Right renal pelvis (tissue), 4 donors: ENCODE data around the gene UGT1A3. TPM values are rescaled to one million over a fixed set of nuclear protein-coding genes. Genes with fewer than 3 reads are reported as not detected.
"Not testable (repeated sequence)": the region's sequence is repeated elsewhere in the genome, so short reads cannot be mapped to it uniquely, and the experiment has no call there.

Experiments
- DNase-seq, 4 donors: peaks; one replicate each; pipeline ENCODE4 v3.0.0-alpha.2; 2013; ENCODE audit warnings: low read depth in 4 of 4, low spot score in 3 of 4, missing footprints in 1 of 4
- polyA plus RNA-seq, 4 donors: library from polyadenylated mRNA; unstranded; fragments of 120-200 nt; gene quantifications; one replicate each; pipeline ENCODE4 v1.2.1, GENCODE V29; 2013; ENCODE audit not compliant: insufficient read length in 4 of 4

The UGT1A3 gene
- polyA plus RNA-seq: under 1 TPM in 1 of 4 donors, not detected in 3; 0.06 TPM

- DNase-seq: no peak
These were observed at the start of gene UGT1A3 for GRCh38 chr2:233728723-233729301. TSS of gene UGT1A3 (plus strand) at chr2:233729042. CDS start at chr2:233729127, 85 bp downstream.

- no peak for DNase-seq
These were observed 49.6 kb upstream of the UGT1A3 start for GRCh38 chr2:233679196-233679595.

- no peak for DNase-seq
These were observed 48.3 kb upstream of the UGT1A3 start for GRCh38 chr2:233680361-233681045.

DNA sequence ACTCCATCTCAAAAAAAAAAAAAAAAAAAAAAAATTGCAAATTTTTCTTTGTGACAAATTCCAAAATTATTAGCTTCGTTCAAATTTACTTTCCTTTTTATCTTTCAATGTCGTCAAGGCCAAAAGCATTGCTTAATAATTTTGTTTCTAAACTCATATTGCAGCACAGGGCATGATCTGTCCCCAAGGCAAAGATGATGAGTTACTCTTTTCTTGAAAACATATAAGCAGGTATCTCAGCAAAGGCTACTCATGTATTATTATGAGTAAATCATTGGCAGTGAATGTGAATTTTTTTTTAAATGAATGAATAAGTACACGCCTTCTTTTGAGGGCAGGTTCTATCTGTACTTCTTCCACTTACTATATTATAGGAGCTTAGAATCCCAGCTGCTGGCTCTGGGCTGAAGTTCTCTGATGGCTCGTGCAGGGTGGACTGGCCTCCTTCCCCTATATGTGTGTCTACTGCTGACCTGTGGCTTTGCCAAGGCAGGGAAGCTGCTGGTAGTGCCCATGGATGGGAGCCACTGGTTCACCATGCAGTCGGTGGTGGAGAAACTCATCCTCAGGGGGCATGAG lies 47.2 kb upstream of the UGT1A3 start, which contains the start of gene UGT1A7:
UGT1A7 (plus strand) TSS at position 381 of the 579 bp plus-strand sequence; CDS start at position 418, 37 bp downstream.
- DNase-seq: no peak

GRCh38 chr2:233684640-233685039 lies 44.2 kb upstream of the UGT1A3 start:
- no peak for DNase-seq

DNA sequence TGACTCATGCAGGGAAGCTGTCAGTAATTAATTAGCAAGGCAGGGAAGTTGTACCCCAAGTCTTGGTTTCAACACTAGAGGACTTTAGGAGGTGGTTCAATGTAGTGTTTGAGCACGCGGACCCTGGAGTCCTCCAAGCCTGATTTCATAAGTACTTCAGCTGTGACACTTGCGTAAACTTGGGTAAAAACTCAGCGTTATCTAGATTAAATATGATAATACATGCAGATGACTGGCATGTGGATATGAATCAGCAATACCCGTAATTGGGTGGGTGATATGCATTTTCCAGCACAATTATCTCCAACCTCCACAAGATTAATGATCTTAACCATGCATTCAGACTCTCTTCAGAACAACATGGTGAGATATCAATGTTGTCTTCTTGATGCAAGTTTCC lies 41.9 kb upstream of the UGT1A3 start:
- DNase-seq: no peak

DNA sequence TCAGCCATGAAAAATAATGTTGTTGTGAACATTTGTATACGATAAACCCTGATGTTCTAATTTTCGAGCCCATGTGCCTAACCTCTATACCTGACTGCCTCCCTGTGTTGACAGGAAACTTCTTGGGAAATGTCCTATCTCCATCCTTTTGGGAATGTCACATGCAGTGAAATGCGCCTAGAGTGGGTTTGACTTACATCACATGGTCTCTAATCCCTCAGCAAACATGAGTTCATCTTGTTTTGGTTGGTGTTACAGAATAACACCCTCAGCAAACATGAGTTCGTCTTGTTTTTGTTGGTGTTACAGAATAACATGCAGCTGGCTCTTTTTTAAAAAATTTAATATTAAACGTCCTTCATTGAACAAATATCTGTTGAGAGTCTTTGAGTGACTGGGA lies 40.5 kb upstream of the UGT1A3 start:
- DNase-seq: no peak

DNA sequence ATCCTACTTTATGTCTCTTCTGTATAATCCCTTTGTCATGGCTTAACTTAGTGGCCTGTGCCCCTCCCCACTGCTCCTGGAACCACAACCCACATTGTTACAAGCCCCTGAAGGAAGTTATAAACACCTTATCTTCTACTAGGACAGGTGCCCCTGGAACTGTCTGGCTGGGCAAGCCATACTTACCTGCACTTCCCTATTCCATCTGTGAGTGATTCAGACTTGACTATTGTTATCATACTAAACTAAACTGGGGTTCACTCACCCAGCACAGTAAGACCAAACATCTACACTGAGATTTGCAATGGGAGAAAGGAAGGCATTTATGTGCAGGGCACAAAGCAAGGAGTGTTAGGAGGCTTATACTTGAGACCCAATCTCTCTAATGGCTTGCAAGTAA lies 39.8 kb upstream of the UGT1A3 start:
- DNase-seq: no peak

- no peak for DNase-seq
These were observed 39.3 kb upstream of the UGT1A3 start for GRCh38 chr2:233689501-233689900.

GRCh38 chr2:233690444-233690843 lies 38.4 kb upstream of the UGT1A3 start:
- no peak for DNase-seq

DNA sequence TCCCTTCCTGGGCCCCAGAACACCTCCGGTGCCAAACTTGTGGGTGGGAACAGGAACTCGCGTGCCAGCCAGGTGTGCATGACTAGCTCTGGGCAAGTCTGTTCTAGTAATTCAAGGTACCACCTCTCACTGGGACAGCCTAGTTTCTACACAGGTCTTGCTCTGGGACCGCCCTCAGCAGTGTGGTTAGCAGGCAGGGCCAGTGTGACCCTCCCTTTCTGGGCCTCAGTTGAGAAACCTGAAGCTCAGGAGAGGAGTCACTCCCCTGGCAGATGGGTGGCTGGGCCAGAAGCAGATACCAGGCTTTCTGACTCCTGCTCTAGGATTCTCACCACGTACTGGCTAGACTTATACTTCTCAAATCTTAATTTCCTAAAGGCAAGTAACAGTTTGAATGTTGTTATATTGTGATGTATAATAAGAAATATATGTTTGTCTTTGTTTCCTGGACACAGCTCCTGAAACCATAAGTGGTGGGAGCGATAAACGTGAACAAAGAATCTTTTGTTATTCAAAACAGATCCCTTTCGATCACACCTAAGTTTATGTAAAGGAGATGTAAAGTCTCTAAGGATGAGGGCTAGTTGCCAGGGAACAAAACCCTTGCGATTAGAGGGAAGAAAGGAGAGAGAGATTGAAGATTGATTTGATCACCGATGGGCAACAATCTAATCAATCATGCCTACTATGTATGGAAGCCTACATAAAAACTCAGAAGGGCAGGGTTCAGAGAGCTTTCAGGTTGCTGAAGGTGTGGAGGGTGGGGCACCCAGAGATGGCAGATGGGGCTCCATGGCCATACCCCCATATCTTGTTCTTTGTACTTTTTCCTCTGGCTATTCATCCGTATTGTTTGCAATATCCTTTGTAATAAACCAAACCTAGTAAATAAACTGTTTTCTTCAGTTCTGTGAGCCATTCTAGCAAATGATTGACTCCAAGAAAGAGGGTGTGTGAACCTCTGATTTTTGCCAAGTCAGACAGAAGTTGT lies 37.1 kb upstream of the UGT1A3 start:
- DNase-seq: no peak

DNA sequence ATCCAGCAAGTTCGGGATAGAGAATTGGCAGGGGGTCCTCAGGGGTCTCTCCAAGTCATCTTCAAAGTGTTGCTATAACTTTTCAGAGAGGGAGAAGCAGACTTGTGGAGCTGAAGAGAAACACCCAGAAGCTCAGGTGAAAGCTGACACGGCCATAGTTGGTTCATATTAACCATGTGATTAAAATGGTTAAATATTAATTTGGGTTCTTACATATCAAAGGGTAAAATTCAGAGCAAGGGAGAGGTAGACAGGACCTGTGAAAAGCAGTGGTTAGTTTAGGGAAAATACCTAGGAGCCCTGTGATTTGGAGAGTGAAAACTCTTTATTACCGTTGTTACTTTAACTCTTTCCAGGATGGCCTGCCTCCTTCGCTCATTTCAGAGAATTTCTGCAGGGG lies 36.2 kb upstream of the UGT1A3 start, which contains the start of gene UGT1A6:
UGT1A6 (plus strand) TSS at position 243 of the 400 bp plus-strand sequence; CDS start at position 358, 115 bp downstream.
- DNase-seq: no peak

DNA sequence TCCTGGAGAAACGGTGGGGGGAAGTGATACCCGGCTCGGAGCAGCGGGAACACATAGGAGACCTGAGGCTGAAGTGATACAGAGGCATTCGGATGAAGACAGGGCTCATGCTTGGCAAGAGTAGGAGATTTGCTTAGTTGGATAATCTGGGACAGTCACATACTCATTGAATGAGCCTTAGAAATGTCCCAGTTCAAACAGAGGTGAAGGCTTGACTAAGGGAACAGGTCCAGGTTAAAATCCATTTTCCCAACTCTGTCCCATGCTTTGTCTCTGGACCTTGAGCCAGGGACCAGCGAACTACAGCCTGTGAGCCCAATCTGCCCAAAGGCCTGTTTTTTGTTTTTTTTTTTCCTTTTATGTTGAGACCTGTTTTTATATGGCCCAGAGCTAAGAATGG lies 34.9 kb upstream of the UGT1A3 start:
- DNase-seq: no peak

GRCh38 chr2:233698740-233699139 lies 30.1 kb upstream of the UGT1A3 start:
- DNase-seq: no peak

- DNase-seq: no peak
These were observed 29.3 kb upstream of the UGT1A3 start for GRCh38 chr2:233699424-233700027.

DNA sequence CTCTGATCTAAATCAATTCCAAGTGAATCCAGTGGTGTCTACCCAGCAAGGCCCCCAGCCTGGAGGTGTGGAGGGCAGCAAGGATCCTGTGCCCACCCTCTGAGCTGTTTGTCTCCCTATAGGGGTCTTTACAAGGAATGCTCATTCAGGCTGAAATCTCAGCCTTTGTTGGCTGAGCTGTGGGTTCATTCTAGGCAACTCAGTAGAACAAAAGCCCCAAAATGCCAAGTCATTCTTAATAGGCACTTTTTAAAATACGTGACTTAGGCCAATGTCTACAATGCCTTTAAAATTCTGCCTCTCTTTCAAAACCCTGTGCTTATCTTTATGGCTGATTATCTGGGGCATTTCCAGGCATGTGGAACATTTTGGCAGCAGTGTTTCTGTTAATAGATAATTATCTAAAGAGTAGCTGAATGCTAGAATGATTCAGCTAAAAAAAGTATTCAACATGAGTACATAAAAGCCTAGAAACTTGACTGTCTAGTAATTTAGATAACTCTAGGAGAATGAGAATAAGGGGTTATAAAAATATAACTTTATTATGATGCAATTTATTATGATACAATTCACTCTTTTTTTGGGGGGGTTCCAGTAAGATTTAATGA lies 28.7 kb upstream of the UGT1A3 start:
- DNase-seq: peak in 1 of 4 donors; percentile 29

DNA sequence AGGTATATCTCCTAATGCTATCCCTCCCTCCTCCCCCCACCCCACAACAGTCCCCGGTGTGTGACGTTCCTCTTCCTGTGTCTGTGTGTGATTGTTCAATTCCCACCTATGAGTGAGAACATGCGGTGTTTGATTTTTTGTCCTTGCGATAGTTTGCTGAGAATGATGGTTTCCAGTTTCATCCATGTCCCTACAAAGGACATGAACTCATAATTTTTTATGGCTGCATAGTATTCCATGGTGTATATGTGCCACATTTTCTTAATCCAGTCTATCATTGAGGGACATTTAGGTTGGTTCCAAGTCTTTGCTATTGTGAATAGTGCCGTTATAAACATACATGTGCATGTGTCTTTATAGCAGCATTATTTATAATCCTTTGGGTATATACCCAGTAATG lies 28.0 kb upstream of the UGT1A3 start:
- DNase-seq: not testable (repeated sequence)

- no peak for DNase-seq
These were observed 26.6 kb upstream of the UGT1A3 start for GRCh38 chr2:233702238-233702637.

DNA sequence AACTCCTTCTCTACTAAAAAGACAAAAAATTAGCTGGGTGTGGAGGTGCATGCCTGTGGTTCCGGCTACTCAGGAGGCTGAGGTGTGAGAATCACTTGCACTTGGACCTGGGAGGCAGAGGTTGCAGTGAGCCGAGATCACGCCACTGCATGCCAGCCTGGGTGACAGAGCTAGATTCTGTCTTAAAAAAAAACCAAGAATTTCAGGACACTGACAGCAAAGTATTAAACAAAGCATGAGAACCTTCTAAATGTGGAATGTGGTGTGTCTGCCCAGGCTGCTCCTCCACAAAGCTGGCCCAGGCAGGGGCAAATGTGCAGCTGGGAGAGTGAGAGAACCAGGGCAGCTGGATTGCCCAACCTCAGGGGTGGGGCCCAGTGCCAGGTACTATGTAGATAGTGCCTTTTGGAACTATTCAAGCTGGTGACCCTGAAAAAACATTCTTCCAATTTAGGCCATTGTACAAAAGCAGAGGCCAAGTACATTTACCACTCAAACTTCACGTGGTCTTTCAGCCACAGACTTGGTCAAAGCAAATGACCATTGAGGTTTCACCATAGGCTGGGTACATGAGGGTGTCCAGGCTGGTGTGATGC lies 22.8 kb upstream of the UGT1A3 start:
- DNase-seq: no peak
